Caco-2 (cell line): Measurements from ENCODE around the gene SH3TC1. TPM values are rescaled to one million over a fixed set of nuclear protein-coding genes. Genes with fewer than 3 reads are reported as not detected.

Source experiments
- BruUV-seq: library from RNA; stranded (reverse); fragments of 400-500 nt; replicated peaks from 2 replicates; lab custom pipeline; 2021; lab: Mats Ljungman, UMichigan
- CTCF ChIA-PET: fragments of 300-600 bp; sonication (Branson Sonifier 250); formaldehyde crosslinking; loops from one replicate; lab custom pipeline; 2022; ENCODE audit warnings: antibody characterized with exemption; lab: Charles Lee
- POLR2A ChIA-PET: fragments of 300-600 bp; sonication (Branson Sonifier 250); formaldehyde crosslinking; loops from one replicate; lab custom pipeline; 2022; ENCODE audit warnings: antibody characterized with exemption; lab: Charles Lee
- DNase-seq, 2 experiments: peaks; one replicate each; pipeline versions ENCODE4 v3.0.0 to v3.0.0-alpha.2; 2020 to 2022
- H3K27me3 ChIP-seq: replicated peaks from 2 replicates; pipeline ENCODE4 v1.6.0; 2011; ENCODE audit warnings: low read length; ENCODE audit not compliant: control insufficient read depth, insufficient read depth
- H3K36me3 ChIP-seq: 2 replicates; pipeline ENCODE4 v1.5.1; 2011; ENCODE audit warnings: low read length; ENCODE audit not compliant: control insufficient read depth, insufficient read depth
- H3K4me1 ChIP-seq: fragments of 250-450 bp; sonication (Bioruptor Pico); 2 replicates; pipeline ENCODE4 v1.5.1; 2020; ENCODE audit warnings: mild to moderate bottlenecking
- H3K4me3 ChIP-seq: 2 replicates; pipeline ENCODE4 v1.5.1; 2011; ENCODE audit warnings: low read depth, mild to moderate bottlenecking, control low read depth, low read length
- H3K9me3 ChIP-seq: fragments of 250-450 bp; sonication (Bioruptor Pico); 2 replicates; pipeline ENCODE4 v1.5.1; 2020; ENCODE audit warnings: mild to moderate bottlenecking, moderate library complexity
- H3K27ac Mint-ChIP-seq: one replicate; pipeline ENCODE4 v1.8.0; 2022; ENCODE audit warnings: mixed read lengths; ENCODE audit not compliant: unreplicated experiment
- H3K27me3 Mint-ChIP-seq: one replicate; pipeline ENCODE4 v1.8.0; 2022; ENCODE audit warnings: mixed read lengths; ENCODE audit not compliant: insufficient read depth, unreplicated experiment
- H3K36me3 Mint-ChIP-seq: one replicate; pipeline ENCODE4 v1.8.0; 2022; ENCODE audit warnings: mild to moderate bottlenecking, mixed read lengths; ENCODE audit not compliant: insufficient read depth, unreplicated experiment
- H3K4me1 Mint-ChIP-seq: one replicate; pipeline ENCODE4 v1.8.0; 2022; ENCODE audit warnings: low read depth, mixed read lengths; ENCODE audit not compliant: unreplicated experiment
- H3K4me3 Mint-ChIP-seq: one replicate; pipeline ENCODE4 v1.8.0; 2022; ENCODE audit warnings: mild to moderate bottlenecking, moderate library complexity, mixed read lengths; ENCODE audit not compliant: unreplicated experiment
- H3K9me3 Mint-ChIP-seq: one replicate; pipeline ENCODE4 v1.8.0; 2022; ENCODE audit warnings: mixed read lengths; ENCODE audit not compliant: unreplicated experiment
- intact Hi-C: fragments of 100-400 bp; cut with micrococcal nuclease; formaldehyde crosslinking; loops from one replicate; pipeline ENCODE4 v1.10.0; 2022; ENCODE audit not compliant: unreplicated experiment
- total RNA-seq: library from RNA; stranded (reverse); gene quantifications from 2 replicates; pipeline ENCODE4 v1.2.3, GENCODE V29; 2022
- TF ChIP-seq, protein P1 (sequence below), 2 experiments: fragments of 200-600 bp in 1 of 2; IDR thresholded peaks; 1 replicate in 1 of 2; 2 replicates in 1 of 2; pipeline versions ENCODE4 v1.5.1 to v1.8.0; 2011 to 2022; ENCODE audit warnings: antibody characterized with exemption in 1 of 2, control low read depth in 1 of 2, inconsistent platforms in 1 of 2, low read depth in 1 of 2, low read length in 1 of 2, mild to moderate bottlenecking in 1 of 2, moderate library complexity in 1 of 2; ENCODE audit not compliant: insufficient read depth in 1 of 2, severe bottlenecking in 1 of 2, unreplicated experiment in 1 of 2

The SH3TC1 gene
- total RNA-seq, 1 experiment from 2014 or later = 18.6 TPM

DNA sequence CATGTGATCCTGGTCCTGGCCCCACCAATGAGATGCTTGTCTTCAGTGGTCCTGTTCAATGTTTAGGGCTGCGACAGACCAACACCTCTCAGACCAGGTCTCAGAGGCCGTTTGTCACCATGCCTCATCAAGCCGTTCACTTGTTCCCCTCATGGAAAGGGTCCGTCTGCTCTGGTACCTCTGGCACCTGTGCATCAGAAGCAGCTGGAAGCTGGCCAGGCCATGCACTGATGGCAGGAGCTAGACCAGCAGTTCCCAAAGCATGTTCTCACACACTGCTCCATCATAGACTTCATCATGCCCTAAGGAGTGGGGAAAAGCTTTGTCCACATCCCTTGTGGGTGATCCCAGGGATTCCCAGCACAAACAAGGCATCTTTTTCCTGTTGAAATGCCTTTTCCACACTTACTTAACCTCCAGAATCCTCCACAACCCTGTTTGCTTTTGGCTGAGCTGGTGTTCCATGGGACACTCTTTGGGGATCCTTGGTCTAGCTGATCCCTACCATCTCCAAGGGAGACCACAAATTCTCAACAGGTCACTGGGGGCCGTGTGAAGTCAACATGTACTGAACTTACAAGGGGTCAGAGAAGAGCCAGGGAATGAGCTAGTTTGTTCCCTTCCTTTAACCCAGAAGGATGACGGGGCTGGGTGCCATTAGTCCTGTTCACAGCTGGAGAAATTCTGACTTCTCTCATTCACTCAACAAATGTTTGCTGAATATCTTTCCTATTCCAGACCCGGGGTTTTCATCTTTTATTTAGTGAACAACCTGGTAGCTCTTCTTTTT, 21.8 kb downstream of the SH3TC1 start:
- Mint-ChIP-seq H3K36me3 (peaks cover 9% of the 10 kb centered on the region), H3K27me3 (no peaks in the 10 kb centered on the region), H3K27ac (no peak overlapping the region), H3K4me3 (no peak overlapping the region), H3K4me1 (no peaks in the 10 kb centered on the region), H3K9me3 (no peaks in the 10 kb centered on the region)
- DNase-seq = no peak
- intact Hi-C loops = no loop called here
- no peak overlapping the region for H3K4me3 ChIP-seq
- CTCF ChIA-PET = no interaction called here
- POLR2A ChIA-PET = no interaction called here
- no TSS peak for BruUV-seq
- no peaks in the 10 kb centered on the region; the same call in 1 of the 2 replicates for H3K36me3 ChIP-seq
- H3K4me1 ChIP-seq = no peaks in the 10 kb centered on the region
- H3K27me3 ChIP-seq = no peaks in the 10 kb centered on the region
- TF ChIP-seq, protein P1, sequence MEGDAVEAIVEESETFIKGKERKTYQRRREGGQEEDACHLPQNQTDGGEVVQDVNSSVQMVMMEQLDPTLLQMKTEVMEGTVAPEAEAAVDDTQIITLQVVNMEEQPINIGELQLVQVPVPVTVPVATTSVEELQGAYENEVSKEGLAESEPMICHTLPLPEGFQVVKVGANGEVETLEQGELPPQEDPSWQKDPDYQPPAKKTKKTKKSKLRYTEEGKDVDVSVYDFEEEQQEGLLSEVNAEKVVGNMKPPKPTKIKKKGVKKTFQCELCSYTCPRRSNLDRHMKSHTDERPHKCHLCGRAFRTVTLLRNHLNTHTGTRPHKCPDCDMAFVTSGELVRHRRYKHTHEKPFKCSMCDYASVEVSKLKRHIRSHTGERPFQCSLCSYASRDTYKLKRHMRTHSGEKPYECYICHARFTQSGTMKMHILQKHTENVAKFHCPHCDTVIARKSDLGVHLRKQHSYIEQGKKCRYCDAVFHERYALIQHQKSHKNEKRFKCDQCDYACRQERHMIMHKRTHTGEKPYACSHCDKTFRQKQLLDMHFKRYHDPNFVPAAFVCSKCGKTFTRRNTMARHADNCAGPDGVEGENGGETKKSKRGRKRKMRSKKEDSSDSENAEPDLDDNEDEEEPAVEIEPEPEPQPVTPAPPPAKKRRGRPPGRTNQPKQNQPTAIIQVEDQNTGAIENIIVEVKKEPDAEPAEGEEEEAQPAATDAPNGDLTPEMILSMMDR (IDR thresholded peaks at IDR 0.05; ENCODE audit: insufficient read depth in 1 of 2, low read depth in 1 of 2, low read length in 1 of 2, severe bottlenecking in 1 of 2, unreplicated experiment in 1 of 2) = no peak
- no peaks in the 10 kb centered on the region for H3K9me3 ChIP-seq

DNA sequence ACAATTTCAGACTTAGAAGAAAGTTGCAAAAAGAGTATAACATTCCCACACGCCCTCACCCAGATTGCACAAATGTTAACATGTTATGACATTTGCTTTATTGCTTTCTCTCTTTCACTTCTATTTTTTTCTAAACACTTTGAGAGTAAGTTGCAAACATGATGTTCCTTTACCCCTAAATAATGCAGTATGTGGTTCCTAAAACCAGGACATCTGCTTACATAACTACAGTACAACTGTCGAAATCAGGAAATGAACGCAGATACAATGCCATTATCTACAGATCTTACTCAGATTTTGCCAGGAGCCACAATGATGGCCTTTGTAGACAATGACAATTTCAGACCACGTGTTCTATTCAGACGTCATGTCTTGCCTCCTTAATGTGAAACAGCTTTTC, 22.4 kb downstream of the SH3TC1 start:
- H3K27ac Mint-ChIP-seq = no peak overlapping the region
- no peaks in the 10 kb centered on the region; the same call in 1 of the 2 replicates for H3K36me3 ChIP-seq
- no peaks in the 10 kb centered on the region for H3K9me3 Mint-ChIP-seq

DNA sequence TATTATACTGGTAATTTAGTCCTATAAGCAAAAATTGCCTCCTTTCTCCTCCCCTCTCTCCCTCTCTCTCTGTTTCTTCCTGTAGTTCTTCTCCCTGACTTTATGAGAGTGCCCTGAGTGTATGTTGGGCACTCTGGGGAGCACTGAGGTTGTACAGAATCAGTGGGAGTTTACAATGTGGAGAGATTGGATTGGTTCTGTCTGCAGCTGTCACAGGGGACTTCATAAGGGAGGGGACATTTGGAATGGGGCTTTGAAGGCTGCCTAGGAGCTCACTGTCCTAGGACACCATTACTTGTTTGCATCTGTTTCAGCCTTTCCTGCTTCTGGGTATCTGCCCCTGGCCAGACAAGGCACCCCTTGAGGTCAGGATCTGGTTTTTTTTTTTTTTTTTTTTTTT, 22.9 kb downstream of the SH3TC1 start:
- DNase-seq = no peak
- Histone ChIP-seq H3K27me3 (no peaks in the 10 kb centered on the region), H3K9me3 (no peaks in the 10 kb centered on the region), H3K4me3 (no peak overlapping the region), H3K4me1 (no peaks in the 10 kb centered on the region), H3K36me3 (no peaks in the 10 kb centered on the region; the same call in 1 of the 2 replicates)
- H3K4me3 Mint-ChIP-seq = no peak overlapping the region
- H3K27ac Mint-ChIP-seq = no peak overlapping the region
- H3K36me3 Mint-ChIP-seq = peaks cover 9% of the 10 kb centered on the region
- CTCF ChIA-PET = no interaction called here
- no peaks in the 10 kb centered on the region for H3K9me3 Mint-ChIP-seq
- no peaks in the 10 kb centered on the region for H3K4me1 Mint-ChIP-seq
- BruUV-seq = no TSS peak
- TF ChIP-seq, protein P1 (IDR thresholded peaks at IDR 0.05; ENCODE audit: insufficient read depth in 1 of 2, low read depth in 1 of 2, low read length in 1 of 2, severe bottlenecking in 1 of 2, unreplicated experiment in 1 of 2) = no peak
- no peaks in the 10 kb centered on the region for H3K27me3 Mint-ChIP-seq
- intact Hi-C loops = no loop called here
- POLR2A ChIA-PET = no interaction called here

More for the DNA sequence above, 22.4 kb downstream of the SH3TC1 start:
- Histone ChIP-seq H3K9me3 (no peaks in the 10 kb centered on the region), H3K4me3 (no peak overlapping the region), H3K4me1 (no peaks in the 10 kb centered on the region), H3K27me3 (no peaks in the 10 kb centered on the region)
- no TSS peak for BruUV-seq
- no peak for DNase-seq
- no peak overlapping the region for H3K4me3 Mint-ChIP-seq
- peaks cover 9% of the 10 kb centered on the region for H3K36me3 Mint-ChIP-seq
- no peaks in the 10 kb centered on the region for H3K27me3 Mint-ChIP-seq
- TF ChIP-seq, protein P1 (IDR thresholded peaks at IDR 0.05; ENCODE audit: insufficient read depth in 1 of 2, low read depth in 1 of 2, low read length in 1 of 2, severe bottlenecking in 1 of 2, unreplicated experiment in 1 of 2) = no peak
- intact Hi-C loops = no loop called here
- no peaks in the 10 kb centered on the region for H3K4me1 Mint-ChIP-seq
- ChIA-PET CTCF (no interaction called here), POLR2A (no interaction called here)
